Cerebellar nuclear complex (tissue), 1 donor: ENCODE data around the gene SPRYD4.
A peak's percentile ranks its signal among the peaks of the same experiment; 100 is the strongest.
"Not testable (repeated sequence)": the region's sequence is repeated elsewhere in the genome, so short reads cannot be mapped to it uniquely, and the experiment has no call there.

Experiments used
- DNase-seq, 2 experiments: peaks; one replicate each; lab custom pipeline; 2025; lab: John Stamatoyannopoulos, UW

The SPRYD4 gene

DNA sequence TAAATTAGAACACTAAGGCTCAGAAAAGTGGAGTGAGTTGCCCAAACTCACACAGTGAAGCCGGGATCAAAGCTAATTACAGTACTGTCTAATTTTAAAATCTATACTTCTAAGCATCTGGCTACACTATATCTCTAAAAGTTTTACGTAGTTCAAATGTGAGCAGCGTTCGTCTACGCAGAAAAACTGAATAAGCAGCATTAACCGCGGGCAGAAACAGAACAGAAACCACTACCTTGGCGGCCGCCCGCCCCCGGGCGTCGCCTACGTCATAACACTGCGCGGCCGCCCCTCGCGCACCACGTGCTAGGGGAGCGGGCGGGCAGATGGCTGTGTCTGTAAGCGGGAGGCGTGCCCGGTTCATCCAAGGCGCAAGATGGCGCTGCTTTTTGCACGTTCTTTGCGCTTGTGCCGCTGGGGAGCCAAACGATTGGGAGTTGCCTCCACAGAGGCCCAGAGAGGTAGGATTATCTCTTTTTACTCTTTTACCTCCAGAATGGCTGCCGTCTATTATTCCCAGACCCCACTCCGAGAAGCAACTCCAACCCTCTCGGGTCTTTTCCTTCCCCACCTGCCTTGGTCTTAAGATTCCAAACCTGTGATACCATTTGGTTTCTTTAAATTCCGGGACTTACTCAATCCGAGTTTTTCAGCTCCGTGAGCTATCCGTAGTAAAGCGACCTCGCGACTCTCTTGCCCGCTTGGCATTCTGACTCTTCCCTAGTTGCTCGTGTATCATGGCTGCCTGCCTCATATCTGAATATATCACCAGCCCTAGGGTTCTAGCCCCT is at the start of gene SPRYD4:
SPRYD4 (plus strand) TSS at position 363 of the 791 bp plus-strand sequence; CDS start at position 377, 14 bp downstream.
- peak in 1 of 2 experiments; percentile 78 for DNase-seq

DNA sequence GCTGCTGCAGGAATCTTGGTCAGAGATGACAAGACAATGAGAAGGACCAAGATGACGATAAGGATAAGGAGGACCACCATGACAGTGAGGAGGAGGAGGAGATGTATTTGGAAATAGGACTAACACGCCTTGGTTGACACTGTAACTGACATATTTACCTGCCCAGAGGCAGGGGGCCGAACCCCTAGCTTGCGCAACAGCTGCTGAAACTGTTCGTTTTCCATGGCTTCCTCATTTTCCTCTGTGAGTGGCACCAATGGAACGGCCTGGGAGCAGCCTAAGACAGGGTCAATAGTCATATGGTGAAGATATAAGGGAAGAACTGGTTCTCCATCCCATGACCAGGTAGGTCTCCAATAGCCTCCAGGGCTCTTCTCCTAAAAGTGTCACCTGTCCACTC is 48.0 kb upstream of the SPRYD4 start:
- DNase-seq: no peak

DNA sequence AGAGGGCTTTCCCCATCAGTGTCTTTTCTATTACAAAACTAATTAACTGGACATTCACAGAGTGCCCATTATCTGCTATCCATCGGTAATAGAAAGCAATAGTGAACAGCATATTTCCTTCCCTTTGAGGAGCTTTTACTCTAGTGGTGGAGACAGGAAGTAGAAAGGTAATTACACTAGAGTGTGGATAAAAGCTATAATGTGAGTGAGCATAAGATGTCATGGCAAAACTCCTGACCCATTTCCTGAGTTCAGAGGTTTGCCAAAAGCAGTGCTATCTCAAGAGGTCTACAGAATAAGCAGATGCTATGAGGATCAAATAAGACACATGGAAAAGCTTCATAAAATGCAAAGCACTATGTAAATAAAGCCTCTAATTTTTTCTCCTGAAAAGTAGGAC is 43.2 kb upstream of the SPRYD4 start:
- DNase-seq: no peak

DNA sequence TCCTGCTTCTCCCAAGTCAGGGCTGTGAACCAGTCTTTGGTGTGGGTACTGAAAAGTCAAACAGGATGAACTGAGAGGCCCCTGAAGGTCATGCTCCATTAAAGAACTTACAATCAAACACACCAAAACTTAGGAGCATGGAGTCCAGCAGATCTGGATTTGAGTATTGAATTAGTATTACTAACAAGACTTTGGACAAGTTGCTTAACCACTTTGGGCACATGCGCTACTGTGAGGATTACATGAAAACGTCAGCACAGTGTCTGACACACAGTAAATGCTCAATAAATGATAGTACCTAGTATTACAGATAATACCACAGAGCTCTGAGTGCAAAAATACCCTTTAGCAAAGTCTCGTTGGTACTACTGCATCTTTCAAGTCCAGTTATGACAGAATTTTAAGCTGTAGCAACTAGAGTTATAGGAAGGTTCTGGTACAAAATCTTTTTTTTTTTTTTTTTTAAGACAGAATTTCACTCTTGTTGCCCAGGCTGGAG is 42.4 kb upstream of the SPRYD4 start:
- no peak for DNase-seq

DNA sequence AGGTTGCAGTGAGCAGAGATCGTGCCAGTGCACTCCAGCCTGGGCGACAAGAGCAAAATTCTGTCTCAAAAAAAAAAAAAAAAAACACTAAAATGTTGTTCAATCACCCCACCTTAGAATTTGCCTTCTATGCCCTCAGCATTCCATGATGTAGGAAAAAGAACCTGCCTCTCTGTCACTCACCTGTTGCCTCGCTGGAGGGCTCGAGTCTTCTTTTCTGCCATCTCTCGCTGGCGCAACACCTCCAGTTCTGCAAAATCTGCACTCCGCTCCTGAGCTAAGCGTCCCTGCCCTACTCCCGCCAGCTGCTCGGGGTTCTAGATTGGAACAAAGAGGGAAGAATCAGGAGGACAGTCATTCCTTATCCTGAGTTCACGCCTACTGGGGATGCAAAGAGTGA is 37.1 kb upstream of the SPRYD4 start:
- DNase-seq: no peak

DNA sequence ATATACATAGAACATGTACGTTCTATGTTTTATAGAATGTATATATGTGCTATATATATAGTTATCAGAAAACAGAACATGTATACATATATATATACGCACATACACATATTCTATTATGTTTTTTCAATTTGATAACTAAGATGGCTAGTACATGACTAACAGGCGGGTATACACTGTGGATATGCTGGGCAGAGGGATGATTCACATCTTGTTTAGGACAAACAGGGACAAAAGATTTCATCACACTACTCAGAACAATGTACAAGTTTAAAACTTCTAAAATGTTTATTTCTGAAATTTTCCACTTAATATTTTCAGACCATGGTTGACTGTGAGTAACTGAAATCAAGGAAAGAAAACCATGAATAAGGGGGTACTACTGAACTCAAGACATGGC is 36.5 kb upstream of the SPRYD4 start:
- no peak for DNase-seq

DNA sequence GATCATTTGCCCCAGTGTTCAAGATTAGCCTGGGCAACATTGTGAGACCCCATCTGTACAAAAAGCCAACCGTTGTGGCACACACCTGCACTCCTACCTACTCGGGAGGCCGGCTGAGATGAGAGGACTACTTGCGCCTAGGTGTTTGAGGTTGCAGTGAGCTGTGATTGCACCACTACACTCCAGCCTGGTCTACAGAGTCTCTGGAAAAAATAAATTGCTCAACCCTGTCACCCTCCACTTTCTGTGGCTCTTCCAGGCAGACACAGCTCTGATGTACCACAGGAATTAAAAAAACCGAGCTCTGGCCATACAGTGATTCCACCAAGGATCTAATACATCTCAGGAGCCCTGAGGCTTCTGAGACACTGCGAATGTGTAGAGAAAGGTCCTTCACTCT is 33.5 kb upstream of the SPRYD4 start:
- no peak for DNase-seq

DNA sequence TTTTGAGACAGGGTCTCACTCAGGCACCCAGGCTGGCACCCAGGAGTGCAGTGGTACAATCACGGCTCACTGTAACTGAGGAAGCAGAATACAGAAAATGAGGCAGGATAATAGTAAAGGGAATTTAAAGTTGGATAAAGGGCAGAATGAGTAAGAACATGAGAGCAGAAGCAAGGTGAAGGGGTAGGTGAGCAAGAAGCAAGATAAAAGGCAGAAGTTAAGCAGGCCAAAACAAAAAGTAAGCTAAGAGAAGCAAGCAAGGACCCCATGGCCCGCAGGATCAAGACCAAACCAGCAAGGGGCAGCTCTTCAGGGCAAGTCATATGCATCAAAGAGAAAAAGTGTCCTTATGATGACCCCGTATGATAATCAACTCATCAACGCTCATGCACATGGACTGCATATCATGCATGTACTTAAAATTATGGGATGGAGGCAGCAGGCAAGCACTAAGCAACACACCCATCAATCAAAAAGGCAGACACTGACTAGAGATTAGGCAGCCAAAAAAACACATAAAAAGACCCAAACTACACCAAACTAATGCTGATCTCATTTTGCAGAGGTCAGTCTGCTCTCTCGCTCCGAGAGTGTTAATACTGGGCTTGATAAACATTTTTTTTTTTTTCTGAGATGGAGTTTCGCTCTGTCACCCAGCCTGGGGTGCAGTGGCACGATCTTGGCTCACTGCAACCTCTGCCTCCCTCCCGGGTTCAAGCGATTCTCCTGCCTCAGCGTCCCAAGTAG is 30.8 kb upstream of the SPRYD4 start:
- no peak for DNase-seq

DNA sequence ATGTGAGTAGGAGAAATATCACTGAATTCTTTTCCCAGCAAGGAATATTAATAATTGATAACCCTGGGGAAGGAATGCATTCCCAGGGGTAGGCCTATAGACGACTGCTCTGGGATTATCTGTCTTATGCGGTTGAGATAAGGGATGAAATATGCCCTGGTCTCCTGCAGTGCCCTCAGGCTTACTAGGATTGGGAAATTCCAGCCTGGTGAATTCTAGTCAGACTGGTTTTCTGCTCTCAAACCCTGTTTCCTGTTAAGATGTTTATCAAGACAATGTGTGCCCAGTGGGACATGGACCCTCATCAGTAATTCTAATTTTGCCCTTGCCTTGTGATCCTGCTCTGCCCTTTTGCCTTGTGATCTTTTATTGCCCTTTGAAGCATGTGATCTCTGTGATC is 25.2 kb upstream of the SPRYD4 start:
- DNase-seq: not testable (repeated sequence)

DNA sequence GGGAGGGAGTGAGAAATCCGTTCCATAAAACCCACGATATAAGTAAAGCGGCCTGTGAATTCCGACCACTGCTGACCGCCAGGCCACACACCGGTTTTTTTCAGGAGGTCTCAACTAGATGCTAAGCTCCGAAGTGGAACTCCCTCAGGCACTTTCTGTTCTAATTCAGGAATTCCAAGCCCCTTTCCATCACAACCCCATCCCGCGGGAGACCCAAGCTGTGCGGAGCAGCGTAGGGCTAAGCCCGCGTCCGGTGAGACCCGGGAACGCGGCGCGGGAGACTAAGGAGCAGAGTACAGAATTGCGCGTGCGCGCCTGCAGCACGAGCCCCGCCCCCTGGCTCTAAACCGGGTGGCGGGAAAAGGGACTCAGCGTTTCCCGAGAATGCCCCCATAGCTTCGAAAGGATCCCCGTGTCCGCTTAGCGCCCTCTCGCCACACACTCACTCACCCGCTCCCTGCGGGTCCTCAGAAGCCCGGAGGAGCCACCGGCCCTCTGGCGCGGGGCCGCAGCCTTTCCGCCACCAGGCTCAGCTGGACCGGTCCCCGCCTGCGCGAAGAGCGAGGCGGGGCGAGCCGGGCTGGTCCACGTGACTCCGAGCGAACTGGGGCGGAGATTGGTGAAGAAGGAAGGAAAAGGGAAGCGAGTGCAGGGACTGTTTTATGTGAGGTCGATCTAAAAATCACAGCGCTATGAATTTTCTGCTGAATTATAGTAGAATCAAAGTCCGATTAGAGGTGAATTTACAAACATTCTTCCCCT is 19.3 kb upstream of the SPRYD4 start, which contains the start of gene TIMELESS:
TIMELESS (minus strand) TSS at position 567 of the 762 bp plus-strand sequence. CDS start 15,256 bp downstream, outside the sequence.
- DNase-seq: peak; percentile 57 to 66

DNA sequence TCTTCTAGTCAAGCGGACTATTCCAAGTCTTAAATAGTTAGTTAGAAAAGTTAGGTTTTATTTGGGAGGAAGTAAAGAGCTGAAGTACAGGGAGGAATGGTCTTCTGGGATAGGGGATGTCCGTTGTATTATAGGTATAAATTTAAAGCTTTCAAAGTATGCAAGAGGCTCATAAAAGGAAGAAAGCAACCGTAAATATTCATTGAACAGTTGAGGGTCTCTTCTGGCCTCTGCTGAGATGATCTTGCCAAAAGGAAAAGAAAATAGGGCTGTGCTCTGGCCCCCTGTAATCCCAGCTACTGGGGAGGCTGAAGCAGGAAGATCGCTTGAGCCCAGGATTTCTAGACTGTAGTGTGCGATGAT is 18.8 kb upstream of the SPRYD4 start:
- DNase-seq: no peak

DNA sequence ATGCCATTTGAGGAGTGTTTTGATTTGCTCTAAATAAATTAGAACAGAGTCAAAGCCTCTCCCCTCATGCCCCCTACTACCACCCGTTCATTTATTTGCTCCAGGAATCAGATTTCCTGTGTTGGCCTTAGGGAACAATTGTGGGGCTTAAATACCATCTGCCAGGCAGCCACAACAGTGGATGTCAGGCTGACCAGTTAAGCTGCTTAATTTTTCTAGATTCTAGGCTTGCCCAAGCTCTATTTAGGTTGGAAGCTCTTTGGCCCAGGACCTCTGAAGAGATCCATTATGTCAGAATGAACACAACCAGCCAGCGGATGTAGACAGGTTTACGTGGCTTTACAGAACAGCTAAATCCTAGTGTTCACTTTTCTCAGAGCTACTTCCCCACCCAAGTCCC is 18.1 kb upstream of the SPRYD4 start:
- no peak for DNase-seq

DNA sequence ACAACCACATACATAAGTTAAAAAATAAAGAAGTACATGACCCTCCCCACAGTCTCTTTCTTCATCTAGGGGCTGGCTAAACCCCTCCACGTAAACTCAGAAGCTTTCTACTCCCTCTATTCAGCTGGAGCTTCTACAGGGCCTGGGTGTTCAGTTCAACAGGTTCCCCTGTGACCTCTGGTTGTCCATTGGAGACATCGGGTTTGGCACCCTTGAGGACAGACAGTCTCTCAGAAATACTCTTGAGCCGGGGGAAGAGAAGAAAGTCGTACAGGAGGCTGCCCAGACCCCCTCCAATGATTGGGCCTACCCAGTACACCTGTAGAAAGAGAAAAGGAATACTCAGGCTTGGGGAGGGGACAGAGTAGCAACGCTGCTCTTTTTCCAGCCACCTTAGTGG is 17.2 kb upstream of the SPRYD4 start:
- DNase-seq: no peak

DNA sequence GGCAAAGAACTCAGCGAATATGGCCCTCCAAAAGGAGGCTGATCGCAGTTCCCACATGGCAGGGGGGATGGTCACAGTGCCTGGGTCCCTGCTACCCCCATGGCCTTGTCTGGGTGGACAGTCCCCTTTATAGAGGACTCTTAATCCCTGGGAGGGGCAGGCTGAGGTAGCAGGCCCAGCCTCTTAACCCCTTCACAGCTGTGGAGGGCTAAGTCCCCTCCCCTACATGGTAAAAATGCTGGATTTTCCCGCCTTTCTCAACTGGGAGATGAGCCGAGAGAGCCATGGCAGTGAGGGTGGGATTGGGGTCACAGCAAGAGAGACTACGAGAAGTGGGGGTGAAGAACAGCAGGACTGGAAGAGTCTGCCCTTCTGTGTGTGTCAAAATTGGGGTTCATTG is 13.8 kb upstream of the SPRYD4 start, which contains the start of gene MIP:
MIP (minus strand) TSS at position 101 of the 400 bp plus-strand sequence; CDS start at position 57, 44 bp downstream.
- no peak for DNase-seq

DNA sequence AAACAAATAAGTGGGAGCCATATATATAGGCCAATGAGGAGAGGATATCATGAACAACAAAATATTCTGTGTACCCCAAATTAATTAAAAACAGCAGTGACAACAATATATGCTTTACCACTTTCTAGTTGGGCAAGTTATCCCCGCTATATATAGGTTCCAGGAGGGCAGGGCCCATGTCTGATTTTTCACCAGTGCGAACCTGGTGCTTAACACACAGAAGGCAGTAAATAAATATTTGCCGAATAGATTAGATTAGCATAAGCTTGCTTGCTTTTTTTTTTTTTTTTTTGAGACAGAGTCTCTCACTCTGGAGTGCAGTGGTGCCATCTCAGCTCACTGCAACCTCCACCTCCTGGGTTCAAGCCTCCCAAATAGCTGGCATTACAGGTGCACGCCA is 10.6 kb upstream of the SPRYD4 start:
- DNase-seq: no peak

DNA sequence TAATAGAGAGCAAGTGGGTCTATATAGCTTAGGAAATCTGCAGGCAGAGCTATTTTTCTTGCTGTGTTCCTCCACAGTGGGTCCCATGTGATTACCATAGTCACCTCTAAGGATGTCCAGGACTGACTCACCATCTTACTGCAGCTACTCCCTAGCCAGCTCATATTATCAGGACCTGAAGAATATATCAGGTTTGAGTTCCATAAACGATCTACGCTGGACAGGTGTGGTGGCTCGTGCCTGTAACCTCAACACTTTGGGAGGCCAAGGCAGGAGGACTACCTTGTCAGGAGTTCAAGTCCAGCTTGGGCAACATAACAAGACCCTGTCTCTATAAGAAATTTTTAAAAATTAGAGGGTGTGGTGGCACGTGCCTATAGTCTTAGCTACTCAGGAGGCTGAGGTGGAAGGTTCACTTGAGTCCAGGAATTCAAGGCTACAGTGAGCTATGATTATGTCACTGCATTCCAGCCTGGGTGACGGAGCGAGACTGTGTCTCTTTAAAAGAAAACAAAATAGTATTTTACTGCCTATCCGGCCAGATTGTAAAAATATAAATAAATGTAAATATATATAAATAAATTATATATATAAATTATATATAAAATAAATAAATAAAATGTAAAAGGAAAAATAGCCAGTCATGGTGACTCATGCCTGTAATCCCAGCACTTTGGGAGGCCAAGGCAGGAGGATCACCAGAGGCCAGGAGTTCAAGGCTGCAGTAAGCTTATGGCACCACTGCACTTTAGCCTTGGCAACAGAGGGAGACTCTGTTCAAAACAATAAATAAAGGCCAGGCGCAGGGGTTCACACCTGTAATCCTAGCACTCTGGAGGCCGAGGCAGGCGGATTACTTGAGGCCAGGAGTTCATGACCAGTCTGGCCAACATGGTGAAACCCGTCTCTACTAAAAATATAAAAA is 6.9 kb upstream of the SPRYD4 start:
- no peak for DNase-seq

DNA sequence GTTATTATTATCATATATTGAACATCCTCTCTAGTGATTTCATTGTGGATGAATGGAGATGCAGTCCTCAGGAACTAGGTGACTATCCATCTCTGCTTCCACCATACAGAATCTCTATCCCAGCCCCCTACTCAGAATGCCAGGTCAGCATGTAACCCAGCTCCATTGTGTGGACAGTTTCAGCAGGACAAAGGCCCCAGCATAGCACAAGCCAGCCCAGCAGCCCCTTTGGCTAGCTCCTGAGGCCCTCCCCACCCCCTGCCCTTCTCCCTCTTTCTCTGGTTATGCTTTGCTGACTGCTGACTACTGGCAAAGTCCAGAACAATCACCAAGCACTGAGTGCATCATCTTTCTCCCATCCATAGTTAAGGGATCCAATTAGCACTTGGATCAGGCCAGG is 5.8 kb upstream of the SPRYD4 start:
- no peak for DNase-seq

DNA sequence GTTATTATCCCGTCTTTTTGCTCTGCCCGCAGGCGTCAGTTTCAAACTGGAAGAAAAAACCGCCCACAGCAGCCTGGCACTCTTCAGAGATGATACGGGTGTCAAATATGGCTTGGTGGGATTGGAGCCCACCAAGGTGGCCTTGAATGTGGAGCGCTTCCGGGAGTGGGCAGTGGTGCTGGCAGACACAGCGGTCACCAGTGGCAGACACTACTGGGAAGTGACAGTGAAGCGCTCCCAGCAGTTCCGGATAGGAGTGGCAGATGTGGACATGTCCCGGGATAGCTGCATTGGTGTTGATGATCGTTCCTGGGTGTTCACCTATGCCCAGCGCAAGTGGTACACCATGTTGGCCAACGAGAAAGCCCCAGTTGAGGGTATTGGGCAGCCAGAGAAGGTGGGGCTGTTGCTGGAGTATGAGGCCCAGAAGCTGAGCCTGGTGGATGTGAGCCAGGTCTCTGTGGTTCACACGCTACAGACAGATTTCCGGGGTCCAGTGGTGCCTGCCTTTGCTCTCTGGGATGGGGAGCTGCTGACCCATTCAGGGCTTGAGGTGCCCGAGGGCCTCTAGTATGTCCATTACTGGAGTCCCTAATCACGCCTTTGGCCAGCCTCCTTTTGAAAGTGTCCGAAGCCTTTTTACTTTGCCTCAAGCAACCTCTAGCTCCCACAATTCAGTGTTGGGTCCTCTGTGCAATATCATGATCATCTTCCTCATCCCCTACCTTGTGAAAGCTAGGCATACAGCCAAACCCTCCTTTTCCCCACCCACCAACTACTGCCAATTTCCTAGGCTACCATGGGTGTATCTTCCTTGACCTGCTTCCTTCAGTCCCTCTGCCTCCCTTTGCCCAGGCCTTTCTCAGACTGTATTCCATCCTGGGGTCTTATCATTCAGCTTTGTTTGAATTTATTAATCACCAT is 891 bp downstream of the SPRYD4 start:
- DNase-seq: no peak

DNA sequence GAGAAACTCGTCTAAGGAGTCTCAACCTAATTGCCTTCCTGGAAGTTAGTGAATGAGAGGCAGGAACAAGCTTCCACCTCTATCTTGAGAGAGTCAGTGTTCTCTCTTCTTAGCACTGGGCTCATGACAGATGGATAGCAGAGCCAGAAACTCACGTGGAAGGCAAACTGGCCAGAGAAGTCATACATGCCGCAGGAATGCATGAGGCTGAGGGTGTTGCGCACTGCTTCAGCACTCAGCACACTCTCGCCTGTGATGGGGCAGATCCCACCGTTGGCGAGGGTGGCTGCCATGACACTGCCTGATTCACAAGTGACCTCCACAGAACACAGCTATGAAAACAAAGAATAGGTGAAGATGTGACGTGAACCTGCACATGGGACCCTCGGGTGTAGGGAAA is 6.0 kb downstream of the SPRYD4 start:
- DNase-seq: no peak

DNA sequence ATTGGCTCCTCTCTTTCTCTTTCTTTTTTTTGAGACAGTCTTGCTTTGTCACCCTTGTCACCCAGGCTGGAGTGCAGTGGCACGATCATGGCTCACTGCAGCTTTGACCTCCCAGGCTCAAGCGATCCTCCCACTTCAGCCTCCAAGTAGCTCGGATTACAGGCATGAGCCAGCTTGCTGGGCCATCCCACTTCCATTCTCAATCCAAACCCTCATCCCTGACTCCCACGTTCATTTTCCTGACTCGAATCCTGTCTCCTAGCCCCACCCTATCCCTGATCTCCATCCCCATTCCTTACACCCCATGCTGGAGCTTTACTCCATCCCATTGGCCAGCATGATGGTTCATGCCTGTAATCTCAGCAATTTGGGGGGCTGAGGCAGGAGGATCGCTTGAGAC is 7.8 kb downstream of the SPRYD4 start:
- DNase-seq: no peak
